Peyer's patch (tissue), 4 donors: ENCODE results near the gene DDX3X. TPM values are rescaled to one million over a fixed set of nuclear protein-coding genes. Genes with fewer than 3 reads are reported as not detected.

Experiments
- DNase-seq, 3 donors: peaks; one replicate each; pipeline ENCODE4 v3.0.0-alpha.2; 2017 to 2019
- H3K27ac ChIP-seq, 4 donors: fragments of 200-600 bp; sonication (generic); one replicate each; pipeline ENCODE4 v1.5.1; 2016 to 2019
- H3K27me3 ChIP-seq, 2 donors: fragments of 200-600 bp; sonication (generic); one replicate each; pipeline ENCODE4 v1.5.1; 2019
- H3K36me3 ChIP-seq, 3 donors: fragments of 200-600 bp; sonication (generic); one replicate each; pipeline ENCODE4 v1.5.1; 2016 to 2019
- H3K4me1 ChIP-seq, 4 donors: fragments of 200-600 bp; sonication (generic); one replicate each; pipeline ENCODE4 v1.5.1; 2016 to 2019
- H3K4me3 ChIP-seq, 4 donors: fragments of 200-600 bp; sonication (generic); 1 replicate in 3 of 4; 2 replicates in 1 of 4; pipeline ENCODE4 v1.5.1; 2016 to 2019; ENCODE audit warnings: mild to moderate bottlenecking in 1 of 4
- H3K9me3 ChIP-seq, 4 donors: fragments of 200-600 bp; sonication (generic); one replicate each; pipeline ENCODE4 v1.5.1; 2016 to 2019; ENCODE audit warnings: mild to moderate bottlenecking in 1 of 4
- POLR2A ChIP-seq, 2 donors: fragments of 450-650 bp; IDR thresholded peaks; one replicate each; pipeline ENCODE4 v1.5.1; 2017; ENCODE audit warnings: antibody characterized with exemption in 2 of 2, mild to moderate bottlenecking in 2 of 2, moderate library complexity in 2 of 2
- total RNA-seq, 4 donors: library from RNA; depleted of rRNA; stranded (reverse); fragments of >200 nt; gene quantifications; one replicate each; pipeline ENCODE4 v1.1.0, GENCODE V29; 2016
- TF ChIP-seq, protein P1 (sequence below), 6 experiments: fragments of 450-650 bp in 4 of 6; fragments of 200-600 bp in 2 of 6; sonication (generic) in 1 of 6; IDR thresholded peaks; one replicate each; pipeline ENCODE4 v1.5.1; 2017 to 2019; ENCODE audit warnings: antibody characterized with exemption in 6 of 6, mild to moderate bottlenecking in 3 of 6, moderate library complexity in 1 of 6

DDX3X gene
- total RNA-seq, 4 donors from 2014 or later: 152 to 215 (median 179) TPM

- no peaks in the 10 kb centered on the region for H3K9me3 ChIP-seq
- DNase-seq: no peak
- H3K36me3 ChIP-seq: no peaks in the 10 kb centered on the region
- no peaks in the 10 kb centered on the region for H3K27me3 ChIP-seq
- TF ChIP-seq, protein P1, sequence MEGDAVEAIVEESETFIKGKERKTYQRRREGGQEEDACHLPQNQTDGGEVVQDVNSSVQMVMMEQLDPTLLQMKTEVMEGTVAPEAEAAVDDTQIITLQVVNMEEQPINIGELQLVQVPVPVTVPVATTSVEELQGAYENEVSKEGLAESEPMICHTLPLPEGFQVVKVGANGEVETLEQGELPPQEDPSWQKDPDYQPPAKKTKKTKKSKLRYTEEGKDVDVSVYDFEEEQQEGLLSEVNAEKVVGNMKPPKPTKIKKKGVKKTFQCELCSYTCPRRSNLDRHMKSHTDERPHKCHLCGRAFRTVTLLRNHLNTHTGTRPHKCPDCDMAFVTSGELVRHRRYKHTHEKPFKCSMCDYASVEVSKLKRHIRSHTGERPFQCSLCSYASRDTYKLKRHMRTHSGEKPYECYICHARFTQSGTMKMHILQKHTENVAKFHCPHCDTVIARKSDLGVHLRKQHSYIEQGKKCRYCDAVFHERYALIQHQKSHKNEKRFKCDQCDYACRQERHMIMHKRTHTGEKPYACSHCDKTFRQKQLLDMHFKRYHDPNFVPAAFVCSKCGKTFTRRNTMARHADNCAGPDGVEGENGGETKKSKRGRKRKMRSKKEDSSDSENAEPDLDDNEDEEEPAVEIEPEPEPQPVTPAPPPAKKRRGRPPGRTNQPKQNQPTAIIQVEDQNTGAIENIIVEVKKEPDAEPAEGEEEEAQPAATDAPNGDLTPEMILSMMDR (IDR thresholded peaks at IDR 0.05): no peak
- no peak for TF ChIP-seq POLR2A (IDR thresholded peaks at IDR 0.05)
- H3K4me3 ChIP-seq: no peak overlapping the region
- no peaks in the 10 kb centered on the region for H3K4me1 ChIP-seq
- H3K27ac ChIP-seq: no peak overlapping the region
Observed at GRCh38 chrX:41320393-41320792, 13.6 kb upstream of the DDX3X start.

DNA sequence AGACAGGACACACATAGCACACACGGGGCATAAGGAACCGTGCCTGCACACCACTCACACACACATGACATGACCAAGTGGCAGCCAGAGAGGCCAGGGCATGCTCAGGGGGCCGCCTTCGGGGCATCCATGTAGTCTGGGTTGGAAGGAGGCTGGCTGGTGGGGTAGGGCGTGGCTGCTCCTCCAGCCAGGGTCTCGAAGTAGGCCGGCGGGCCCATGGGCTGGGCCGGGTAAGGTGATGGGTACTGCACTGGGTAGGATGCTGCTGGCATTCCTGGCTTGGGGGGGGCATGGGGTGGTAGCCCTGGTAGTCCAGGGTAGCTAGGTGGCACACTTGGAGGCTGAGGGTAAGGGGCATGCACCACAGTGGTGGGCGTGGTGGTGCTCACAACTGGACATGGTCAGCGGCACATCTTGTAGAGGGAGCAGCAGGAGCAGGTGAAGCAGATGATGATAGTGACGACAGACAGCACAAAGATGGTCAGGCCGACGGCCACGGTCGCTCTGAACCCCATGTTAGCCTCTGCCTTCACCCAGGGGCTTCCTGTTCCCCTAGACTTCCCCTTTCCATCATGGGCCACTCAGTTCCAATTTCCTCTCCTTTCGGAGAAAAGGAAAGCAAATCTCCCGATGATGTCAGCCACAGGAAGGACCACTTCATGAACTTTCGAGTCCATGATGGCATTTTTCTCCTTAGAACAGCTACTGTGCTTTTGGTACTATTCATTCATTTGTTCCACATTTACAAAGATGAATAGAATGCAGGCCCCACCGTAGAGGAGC is 10.9 kb upstream of the DDX3X start:
- H3K4me1 ChIP-seq: no peaks in the 10 kb centered on the region
- no peaks in the 10 kb centered on the region for H3K36me3 ChIP-seq
- TF ChIP-seq, protein P1 (IDR thresholded peaks at IDR 0.05): no peak
- no peak for TF ChIP-seq POLR2A (IDR thresholded peaks at IDR 0.05)
- H3K27me3 ChIP-seq: no peaks in the 10 kb centered on the region
- H3K27ac ChIP-seq: no peak overlapping the region
- DNase-seq: no peak
- no peaks in the 10 kb centered on the region for H3K9me3 ChIP-seq
- H3K4me3 ChIP-seq: no peak overlapping the region

- Histone ChIP-seq H3K4me1 (no peaks in the 10 kb centered on the region), H3K27me3 (no peaks in the 10 kb centered on the region), H3K36me3 (no peaks in the 10 kb centered on the region), H3K9me3 (no peaks in the 10 kb centered on the region), H3K4me3 (no peak overlapping the region), H3K27ac (no peak overlapping the region)
- no peak for DNase-seq
- TF ChIP-seq, protein P1 (IDR thresholded peaks at IDR 0.05): no peak
- TF ChIP-seq POLR2A (IDR thresholded peaks at IDR 0.05): no peak
Observed at GRCh38 chrX:41326431-41326830, 7.5 kb upstream of the DDX3X start.

DNA sequence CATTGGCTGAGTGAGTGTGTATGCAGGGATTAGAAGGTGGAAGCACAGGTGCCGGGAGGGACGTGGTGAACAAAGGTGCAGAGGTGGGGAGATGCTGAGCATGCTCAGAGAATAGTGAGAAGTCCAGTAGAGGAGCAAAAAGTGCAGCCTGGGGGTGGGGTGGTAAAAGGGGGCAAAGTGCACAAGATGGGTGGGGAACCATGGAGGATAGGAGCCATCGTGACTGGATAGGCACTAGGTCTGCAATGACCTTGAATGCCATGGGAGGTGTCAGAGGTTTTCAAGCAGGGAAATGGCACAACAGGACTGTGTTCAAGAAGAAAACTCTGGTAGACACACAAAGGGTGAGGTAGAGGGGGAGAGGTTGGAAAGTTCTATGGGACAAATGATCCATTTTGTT is 6.6 kb upstream of the DDX3X start:
- Histone ChIP-seq H3K4me3 (no peak overlapping the region), H3K36me3 (no peaks in the 10 kb centered on the region), H3K27ac (no peak overlapping the region), H3K4me1 (no peaks in the 10 kb centered on the region), H3K9me3 (no peaks in the 10 kb centered on the region), H3K27me3 (no peaks in the 10 kb centered on the region)
- TF ChIP-seq POLR2A (IDR thresholded peaks at IDR 0.05): no peak
- TF ChIP-seq, protein P1 (IDR thresholded peaks at IDR 0.05): no peak
- no peak for DNase-seq

DNA sequence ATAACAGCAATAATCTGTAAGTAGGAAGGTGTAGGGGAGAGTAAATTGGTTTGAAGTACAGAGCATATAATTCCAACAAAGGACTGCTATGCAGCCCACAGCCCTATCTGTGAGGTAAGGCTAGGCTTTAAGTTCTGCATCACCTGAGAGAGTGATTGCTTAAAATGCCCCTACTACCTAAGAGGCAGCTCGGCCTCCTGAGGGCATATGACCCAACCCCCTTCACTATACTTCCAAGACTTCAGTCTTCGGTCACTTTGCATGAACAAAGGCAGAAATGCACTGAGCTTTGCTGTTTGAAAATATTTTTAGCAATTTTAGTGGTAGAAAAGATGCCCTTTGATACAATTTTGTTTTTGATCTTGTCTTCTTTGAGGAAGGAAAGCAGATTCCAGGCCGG is 4.9 kb upstream of the DDX3X start:
- Histone ChIP-seq H3K4me3 (no peak overlapping the region), H3K27me3 (no peaks in the 10 kb centered on the region), H3K4me1 (no peaks in the 10 kb centered on the region), H3K9me3 (no peaks in the 10 kb centered on the region), H3K27ac (no peak overlapping the region), H3K36me3 (no peaks in the 10 kb centered on the region)
- no peak for TF ChIP-seq POLR2A (IDR thresholded peaks at IDR 0.05)
- TF ChIP-seq, protein P1 (IDR thresholded peaks at IDR 0.05): no peak
- DNase-seq: no peak
